Upper lobe of left lung (tissue), 4 donors: ENCODE data around the gene SPATA22.

ENCODE experiments used
- CTCF ChIP-seq, 6 experiments: fragments of 450-650 bp in 4 of 6; fragments of 200-600 bp in 2 of 6; sonication (generic) in 2 of 6; IDR thresholded peaks; one replicate each; pipeline ENCODE4 v1.5.1; 2016 to 2019; ENCODE audit warnings: antibody characterized with exemption in 6 of 6
- EP300 ChIP-seq, 4 donors: sonication (generic); formaldehyde crosslinking; IDR thresholded peaks; one replicate each; pipeline ENCODE4 v1.5.1; 2017; ENCODE audit warnings: antibody characterized with exemption in 4 of 4, control low read depth in 2 of 4
- POLR2A ChIP-seq, 4 donors: fragments of 450-650 bp; IDR thresholded peaks; one replicate each; pipeline ENCODE4 v1.5.1; 2016 to 2017; ENCODE audit warnings: antibody characterized with exemption in 4 of 4, mild to moderate bottlenecking in 2 of 4

GRCh38 chr17:3502466-3502865 is 30.8 kb upstream of the SPATA22 start:
- TF ChIP-seq CTCF (IDR thresholded peaks at IDR 0.05) (no peak), EP300 (IDR thresholded peaks at IDR 0.05) (no peak), POLR2A (IDR thresholded peaks at IDR 0.05) (no peak)
